ENCODE results near the gene ADGRG2. TPM values are rescaled to one million over a fixed set of nuclear protein-coding genes. Genes with fewer than 3 reads are reported as not detected.

ADGRG2 gene
- polyA plus RNA-seq, 1 donor: 26.6 TPM

DNA sequence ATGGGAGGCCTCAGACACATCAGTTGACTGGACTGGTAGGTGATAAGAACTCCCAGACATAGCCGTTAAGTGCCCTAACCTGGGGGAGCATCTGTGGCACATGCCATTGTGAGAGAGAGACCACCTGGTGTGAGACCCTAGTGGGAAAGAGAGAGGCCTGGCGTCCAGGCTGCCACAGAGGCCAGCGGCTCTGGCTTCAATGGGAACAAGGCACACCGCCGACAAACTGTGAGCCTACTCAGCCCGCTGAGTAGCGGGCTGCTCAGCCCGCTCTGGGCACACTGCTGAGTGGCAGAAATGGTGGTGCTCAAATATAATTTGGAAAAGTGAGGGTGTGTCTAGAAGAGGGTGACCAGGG, 172.3 kb downstream of the ADGRG2 start:
- DNase-seq: no peak

DNA sequence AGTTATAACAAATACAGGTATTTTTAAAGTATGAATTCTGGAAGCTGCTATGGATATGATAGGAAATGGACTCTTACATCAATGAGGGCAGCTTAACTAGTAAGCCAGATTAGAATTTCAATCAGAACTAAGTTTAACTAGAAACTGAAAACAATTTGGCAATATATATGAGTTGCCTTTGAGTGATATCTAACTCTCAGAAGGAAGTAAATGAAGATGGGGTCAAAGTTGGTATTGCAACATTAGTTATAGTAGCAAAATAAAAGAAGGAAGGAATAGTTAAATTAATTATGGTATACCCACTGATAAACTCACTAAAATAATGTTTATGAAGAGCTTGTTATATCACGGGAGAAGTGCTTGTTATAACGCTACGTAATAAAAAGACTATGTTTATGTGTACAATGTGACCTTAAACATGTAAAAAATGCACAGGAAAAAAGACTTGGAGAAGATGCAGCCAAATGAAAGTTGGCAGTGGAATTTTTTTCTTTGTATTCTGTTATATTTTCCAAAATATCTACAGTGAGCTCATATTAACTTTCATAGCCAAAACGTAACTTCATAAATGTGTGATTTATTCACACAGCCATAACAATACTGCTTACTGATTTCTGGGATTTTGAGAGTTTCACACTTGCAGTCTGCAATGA, 172.9 kb downstream of the ADGRG2 start:
- DNase-seq: no peak

DNA sequence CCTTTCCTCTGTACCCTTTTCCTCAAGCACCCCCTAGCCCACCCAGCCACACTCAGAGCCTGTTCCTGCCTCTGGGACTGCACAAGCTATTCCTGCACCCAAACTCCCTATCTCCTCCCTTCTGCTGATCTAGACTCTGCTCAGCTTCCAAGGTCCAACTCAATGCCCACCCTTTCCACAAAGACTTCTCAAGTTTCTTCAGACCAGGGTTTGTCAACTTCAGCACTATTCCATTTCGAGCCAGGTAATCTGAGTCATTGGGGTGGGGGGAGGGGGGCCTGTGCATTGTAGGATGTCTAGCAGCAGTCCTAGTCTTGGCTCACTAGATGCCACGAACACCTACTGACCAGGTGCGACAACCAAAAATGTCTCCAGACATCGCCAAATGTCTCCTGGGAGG, 175.7 kb downstream of the ADGRG2 start:
- no peak for DNase-seq

- no peak for DNase-seq
Observed at GRCh38 chrX:18946157-18946556, 176.1 kb downstream of the ADGRG2 start.

DNA sequence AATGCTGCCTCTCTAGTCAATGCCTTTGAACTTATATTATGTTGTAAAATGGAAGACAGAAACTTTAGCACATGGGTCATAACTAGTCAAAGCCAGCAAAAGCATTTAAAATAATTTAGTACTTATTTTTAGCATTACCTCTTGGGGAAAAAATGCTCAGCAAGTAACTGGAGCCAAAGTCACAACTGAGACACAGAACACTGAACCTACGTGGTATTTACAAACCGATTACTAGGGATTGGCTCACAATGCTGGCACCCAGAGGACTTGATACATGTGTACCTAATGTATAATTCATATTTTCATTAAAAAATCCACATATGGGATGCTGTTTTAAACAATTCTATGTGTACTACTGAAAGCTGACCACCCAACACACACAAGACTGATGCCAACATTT, 176.8 kb downstream of the ADGRG2 start:
- DNase-seq: no peak

DNA sequence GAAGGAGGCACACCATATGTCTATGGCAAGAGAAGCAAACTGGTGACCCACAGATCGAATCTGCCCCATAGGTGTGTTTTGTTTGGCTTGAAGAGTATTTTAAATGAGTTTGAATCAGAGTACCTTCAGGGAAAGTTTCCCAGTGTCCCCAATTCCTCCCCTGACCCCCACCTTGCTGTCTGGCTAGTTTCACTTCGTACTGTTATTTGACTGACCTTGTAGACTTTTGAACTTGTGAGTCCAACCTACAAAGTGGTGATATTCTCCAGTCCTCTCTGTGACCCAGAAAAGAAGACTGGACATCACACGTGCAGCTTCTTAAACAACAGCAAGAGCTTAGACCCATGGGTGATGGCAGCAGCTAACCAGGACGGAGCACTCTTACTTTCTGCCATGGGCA, 177.8 kb downstream of the ADGRG2 start:
- no peak for DNase-seq

GRCh38 chrX:18941896-18942295, 180.4 kb downstream of the ADGRG2 start:
- DNase-seq: no peak

Other genes starting within 250 kb of the ADGRG2 start
- gene PHKA2, start 138.4 kb downstream of the ADGRG2 start, polyA plus RNA-seq (ENCODE audit: insufficient read length): 48.0 TPM
- gene PDHA1, start 221.5 kb upstream of the ADGRG2 start, polyA plus RNA-seq (ENCODE audit: insufficient read length): 254 TPM

Measured in left kidney (tissue), 2 donors.